EH (cell line): ENCODE data around the gene WNT6.

Source experiments
- DNase-seq: peaks from one replicate; pipeline ENCODE4 v3.0.0-alpha.2; 2015; ENCODE audit warnings: low read depth

The WNT6 gene

GRCh38 chr2:218859556-218859987 is at the start of gene WNT6:
WNT6 (plus strand) TSS chr2:218859805; CDS start chr2:218860038, 233 bp downstream.
- DNase-seq, result no peak

- no peak for DNase-seq
These were observed 49.3 kb upstream of the WNT6 start for GRCh38 chr2:218810256-218810655.

- no peak for DNase-seq
These were observed 48.2 kb upstream of the WNT6 start for GRCh38 chr2:218811382-218811781.

GRCh38 chr2:218812096-218812815 is 47.3 kb upstream of the WNT6 start:
- no peak for DNase-seq

- DNase-seq, result no peak
These were observed 46.7 kb upstream of the WNT6 start for GRCh38 chr2:218812861-218813260.

GRCh38 chr2:218813771-218814460 is 45.7 kb upstream of the WNT6 start:
- no peak for DNase-seq

- no peak for DNase-seq
These were observed 44.9 kb upstream of the WNT6 start for GRCh38 chr2:218814540-218815243.

- no peak for DNase-seq
These were observed 44.4 kb upstream of the WNT6 start for GRCh38 chr2:218815244-218815637.

GRCh38 chr2:218815649-218816048 is 44.0 kb upstream of the WNT6 start:
- DNase-seq, result no peak

GRCh38 chr2:218816561-218817011 is 43.0 kb upstream of the WNT6 start:
- no peak for DNase-seq

GRCh38 chr2:218819093-218819492 is 40.5 kb upstream of the WNT6 start:
- DNase-seq, result no peak

- DNase-seq, result no peak
These were observed 38.7 kb upstream of the WNT6 start for GRCh38 chr2:218820746-218821369.

- no peak for DNase-seq
These were observed 37.9 kb upstream of the WNT6 start for GRCh38 chr2:218821605-218822211.

GRCh38 chr2:218822622-218823021 is 37.0 kb upstream of the WNT6 start:
- DNase-seq, result no peak

GRCh38 chr2:218823196-218823855 is 36.3 kb upstream of the WNT6 start:
- no peak for DNase-seq

GRCh38 chr2:218824004-218824403 is 35.6 kb upstream of the WNT6 start:
- DNase-seq, result no peak

- no peak for DNase-seq
These were observed 32.8 kb upstream of the WNT6 start for GRCh38 chr2:218826791-218827190.

GRCh38 chr2:218827701-218828476 is 31.7 kb upstream of the WNT6 start:
- no peak for DNase-seq

- DNase-seq, result no peak
These were observed 31.2 kb upstream of the WNT6 start for GRCh38 chr2:218828477-218828778.

GRCh38 chr2:218829868-218830451 is 29.6 kb upstream of the WNT6 start:
- no peak for DNase-seq
